Measurements from ENCODE around the gene CREB3L2. TPM values are rescaled to one million over a fixed set of nuclear protein-coding genes. Genes with fewer than 3 reads are reported as not detected.

CREB3L2 gene
- total RNA-seq, 1 donor from 2014 or later, result 12.5 TPM

DNA sequence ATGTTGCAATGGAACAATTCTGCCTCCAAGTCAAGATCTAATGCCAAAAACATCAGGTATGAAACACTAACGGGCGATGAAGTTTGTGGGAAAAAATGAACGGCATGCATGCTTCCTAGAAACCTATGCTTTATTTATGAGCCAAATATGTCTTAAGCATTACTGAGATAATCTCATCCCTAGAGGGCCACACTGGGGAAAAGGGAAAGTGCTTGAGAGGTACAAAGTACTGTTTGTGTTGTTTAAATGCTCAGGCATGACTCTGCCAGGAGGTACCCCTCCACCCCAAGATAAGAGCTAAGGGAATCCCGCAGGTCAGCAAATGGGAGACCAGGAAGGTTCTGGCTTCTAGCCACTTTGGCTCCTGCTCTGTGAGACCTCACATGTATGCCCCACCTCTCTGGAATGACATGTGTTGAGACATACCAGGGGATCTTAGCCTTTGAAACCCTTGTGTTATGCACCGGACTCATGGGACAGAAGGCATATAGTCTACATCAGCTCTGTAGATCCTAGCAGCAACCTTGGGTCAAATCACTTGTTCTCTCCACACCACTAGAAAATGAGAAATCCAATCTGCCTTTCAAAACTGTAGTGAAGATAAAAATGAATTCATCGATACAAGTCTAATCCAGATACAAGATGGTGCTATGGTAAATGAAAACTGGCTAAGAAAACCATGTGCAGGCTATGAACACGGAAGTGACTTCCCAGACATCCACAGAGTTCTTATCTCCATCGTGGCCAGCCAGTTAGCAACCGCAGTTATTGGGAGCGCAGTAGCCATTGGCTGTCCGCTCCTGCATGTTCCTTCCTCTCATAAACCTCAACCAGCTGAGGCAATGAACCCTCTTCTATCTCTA lies 61.0 kb downstream of the CREB3L2 start:
- H3K9ac ChIP-seq (ENCODE audit: low read depth in 1 of 3, low read length in 3 of 3), result no peak overlapping the region
- no peaks in the 10 kb centered on the region for H3K27me3 ChIP-seq (ENCODE audit: control insufficient read depth in 3 of 3, insufficient read depth in 3 of 3, low read length in 3 of 3)
- no peaks in the 10 kb centered on the region for H3K36me3 ChIP-seq (ENCODE audit: control insufficient read depth in 3 of 3, insufficient read depth in 3 of 3, low read length in 3 of 3)
- H3K9me3 ChIP-seq (ENCODE audit: control insufficient read depth in 3 of 3, low read length in 3 of 3), result no peaks in the 10 kb centered on the region
- peaks cover 38 to 46% (median 41%) of the 10 kb centered on the region in 3 donors for H3K4me1 ChIP-seq (ENCODE audit: control insufficient read depth in 3 of 3, insufficient read depth in 3 of 3, low read length in 3 of 3)
- no peak overlapping the region for H3K4me3 ChIP-seq (ENCODE audit: low read length in 3 of 3)
- H3K27ac ChIP-seq (ENCODE audit: low read depth, low read length), result no peak overlapping the region

DNA sequence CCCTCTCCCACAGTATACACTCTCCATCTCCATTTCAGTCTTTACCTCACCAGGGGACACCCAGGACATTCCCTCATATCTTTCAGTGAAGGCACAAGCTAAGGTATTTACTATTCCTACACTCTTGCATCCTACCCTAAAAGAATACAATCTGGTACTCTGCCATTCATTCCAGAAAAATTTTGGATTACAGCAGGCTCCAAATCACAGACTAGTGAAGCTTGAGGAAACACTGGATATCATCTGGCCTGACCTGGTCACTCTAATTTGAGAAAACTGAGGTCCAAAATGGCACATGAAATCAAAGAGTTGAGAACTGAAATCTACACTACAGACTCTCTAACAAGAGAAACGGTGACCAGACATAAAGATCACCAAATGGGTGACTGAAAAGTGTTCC lies 61.7 kb downstream of the CREB3L2 start:
- H3K9me3 ChIP-seq (ENCODE audit: control insufficient read depth in 3 of 3, low read length in 3 of 3), result no peaks in the 10 kb centered on the region
- H3K36me3 ChIP-seq (ENCODE audit: control insufficient read depth in 3 of 3, insufficient read depth in 3 of 3, low read length in 3 of 3), result no peaks in the 10 kb centered on the region
- peaks cover 41 to 47% (median 42%) of the 10 kb centered on the region in 3 donors for H3K4me1 ChIP-seq (ENCODE audit: control insufficient read depth in 3 of 3, insufficient read depth in 3 of 3, low read length in 3 of 3)
- no peak overlapping the region for H3K9ac ChIP-seq (ENCODE audit: low read depth in 1 of 3, low read length in 3 of 3)
- no peaks in the 10 kb centered on the region for H3K27me3 ChIP-seq (ENCODE audit: control insufficient read depth in 3 of 3, insufficient read depth in 3 of 3, low read length in 3 of 3)
- no peak overlapping the region for H3K27ac ChIP-seq (ENCODE audit: low read depth, low read length)
- H3K4me3 ChIP-seq (ENCODE audit: low read length in 3 of 3), result no peak overlapping the region

DNA sequence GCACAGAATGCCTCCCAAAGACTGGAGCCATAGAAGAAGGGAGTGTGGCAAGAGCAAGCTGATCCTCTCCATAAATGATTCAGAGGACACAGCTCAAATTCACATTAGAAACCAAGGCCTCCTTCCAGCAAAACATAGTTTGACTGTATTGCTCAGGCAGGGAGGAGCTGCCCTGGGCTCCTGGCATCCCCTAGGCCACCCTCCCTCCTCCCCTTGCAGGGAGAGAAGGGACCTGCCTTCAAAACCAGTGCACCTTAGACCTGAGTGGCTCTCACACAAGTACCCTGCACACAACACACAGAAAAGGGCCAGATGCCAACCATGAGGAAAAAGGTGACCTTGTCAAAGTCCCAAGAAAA lies 64.7 kb downstream of the CREB3L2 start:
- Histone ChIP-seq H3K9me3 (ENCODE audit: control insufficient read depth in 3 of 3, low read length in 3 of 3) (no peaks in the 10 kb centered on the region), H3K9ac (ENCODE audit: low read depth in 1 of 3, low read length in 3 of 3) (peak overlapping the region in 2 of 3 donors; percentile 40 to 66), H3K27me3 (ENCODE audit: control insufficient read depth in 3 of 3, insufficient read depth in 3 of 3, low read length in 3 of 3) (no peaks in the 10 kb centered on the region), H3K4me1 (ENCODE audit: control insufficient read depth in 3 of 3, insufficient read depth in 3 of 3, low read length in 3 of 3) (peaks cover 55 to 59% (median 57%) of the 10 kb centered on the region in 3 donors), H3K36me3 (ENCODE audit: control insufficient read depth in 3 of 3, insufficient read depth in 3 of 3, low read length in 3 of 3) (no peaks in the 10 kb centered on the region), H3K27ac (ENCODE audit: low read depth, low read length) (peak overlapping the region; percentile 23), H3K4me3 (ENCODE audit: low read length in 3 of 3) (peak overlapping the region in 1 of 3 donors; percentile 4)

DNA sequence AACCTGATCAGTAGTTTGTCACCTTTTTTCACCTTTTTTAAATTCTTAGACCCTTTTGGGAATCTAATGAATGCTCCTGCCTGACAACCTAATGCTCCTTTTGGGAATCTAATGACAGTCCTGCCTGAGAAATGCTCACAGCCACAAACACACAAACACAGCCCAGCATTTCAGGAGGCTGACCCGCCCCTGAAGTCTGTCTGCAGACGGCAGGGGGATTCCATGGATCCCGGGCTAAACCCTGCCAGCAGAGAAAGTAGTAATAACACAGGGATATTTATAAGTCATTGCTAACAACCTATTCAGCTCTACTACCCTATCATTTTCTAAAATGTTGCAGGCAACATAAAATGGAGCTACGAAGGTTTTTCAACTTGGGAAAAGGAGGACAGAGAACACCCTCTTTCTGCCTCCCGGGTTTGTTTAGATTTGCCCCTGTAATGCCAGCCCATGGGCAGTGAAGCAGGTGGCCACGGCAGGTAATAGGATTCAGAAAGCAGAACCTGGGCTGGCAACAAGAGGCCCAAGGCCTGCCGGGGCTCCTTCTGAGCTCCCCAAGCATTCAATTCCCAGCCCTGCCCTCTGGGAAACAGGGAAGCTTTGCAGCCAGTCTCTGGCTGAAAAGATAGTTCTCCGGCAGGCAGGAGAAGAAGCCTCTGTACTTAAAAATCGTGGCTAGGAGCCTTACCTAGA lies 65.2 kb downstream of the CREB3L2 start:
- Histone ChIP-seq H3K4me1 (ENCODE audit: control insufficient read depth in 3 of 3, insufficient read depth in 3 of 3, low read length in 3 of 3) (peaks cover 53 to 59% (median 57%) of the 10 kb centered on the region in 3 donors), H3K27me3 (ENCODE audit: control insufficient read depth in 3 of 3, insufficient read depth in 3 of 3, low read length in 3 of 3) (no peaks in the 10 kb centered on the region), H3K9ac (ENCODE audit: low read depth in 1 of 3, low read length in 3 of 3) (peak overlapping the region in 2 of 3 donors; percentile 40 to 66), H3K27ac (ENCODE audit: low read depth, low read length) (peak overlapping the region; percentile 23), H3K36me3 (ENCODE audit: control insufficient read depth in 3 of 3, insufficient read depth in 3 of 3, low read length in 3 of 3) (no peaks in the 10 kb centered on the region), H3K4me3 (ENCODE audit: low read length in 3 of 3) (peak overlapping the region in 2 of 3 donors; percentile 4 to 10), H3K9me3 (ENCODE audit: control insufficient read depth in 3 of 3, low read length in 3 of 3) (no peaks in the 10 kb centered on the region)

DNA sequence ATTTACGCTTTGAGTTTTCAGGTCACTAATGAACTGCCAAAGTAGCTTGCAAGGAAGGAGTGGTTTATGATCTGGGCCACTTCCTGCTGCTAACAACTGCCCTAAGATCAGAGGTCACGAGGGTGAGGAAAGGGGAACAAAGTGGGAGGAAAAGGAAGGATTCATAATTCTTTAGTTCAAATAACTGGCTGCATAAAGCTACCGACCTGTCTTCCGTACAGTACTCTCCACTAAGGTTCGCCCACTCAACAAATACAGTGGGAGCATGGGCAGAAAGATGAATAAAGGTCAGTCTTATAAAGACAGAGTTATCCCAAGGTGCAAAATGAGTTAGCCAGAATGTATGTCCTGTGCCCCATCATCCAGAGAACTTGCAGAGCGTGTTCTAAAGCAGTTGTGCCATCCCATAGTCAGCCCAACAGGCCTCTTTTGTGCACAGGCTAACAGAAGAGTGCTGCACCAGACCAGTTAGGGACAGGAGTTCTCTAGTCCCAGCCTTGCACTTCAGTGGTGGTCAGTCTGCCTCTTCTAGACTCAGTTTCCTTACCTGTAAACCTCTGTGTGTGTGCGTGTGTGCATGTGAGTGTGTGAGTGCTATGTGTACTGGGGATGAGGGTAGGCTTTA lies 65.9 kb downstream of the CREB3L2 start:
- no peaks in the 10 kb centered on the region for H3K9me3 ChIP-seq (ENCODE audit: control insufficient read depth in 3 of 3, low read length in 3 of 3)
- H3K27me3 ChIP-seq (ENCODE audit: control insufficient read depth in 3 of 3, insufficient read depth in 3 of 3, low read length in 3 of 3), result no peaks in the 10 kb centered on the region
- peak overlapping the region in 2 of 3 donors; percentile 13 to 66 for H3K9ac ChIP-seq (ENCODE audit: low read depth in 1 of 3, low read length in 3 of 3)
- peaks cover 48 to 55% (median 51%) of the 10 kb centered on the region in 3 donors for H3K4me1 ChIP-seq (ENCODE audit: control insufficient read depth in 3 of 3, insufficient read depth in 3 of 3, low read length in 3 of 3)
- H3K27ac ChIP-seq (ENCODE audit: low read depth, low read length), result peak overlapping the region; percentile 23
- no peaks in the 10 kb centered on the region for H3K36me3 ChIP-seq (ENCODE audit: control insufficient read depth in 3 of 3, insufficient read depth in 3 of 3, low read length in 3 of 3)
- H3K4me3 ChIP-seq (ENCODE audit: low read length in 3 of 3), result no peak overlapping the region

DNA sequence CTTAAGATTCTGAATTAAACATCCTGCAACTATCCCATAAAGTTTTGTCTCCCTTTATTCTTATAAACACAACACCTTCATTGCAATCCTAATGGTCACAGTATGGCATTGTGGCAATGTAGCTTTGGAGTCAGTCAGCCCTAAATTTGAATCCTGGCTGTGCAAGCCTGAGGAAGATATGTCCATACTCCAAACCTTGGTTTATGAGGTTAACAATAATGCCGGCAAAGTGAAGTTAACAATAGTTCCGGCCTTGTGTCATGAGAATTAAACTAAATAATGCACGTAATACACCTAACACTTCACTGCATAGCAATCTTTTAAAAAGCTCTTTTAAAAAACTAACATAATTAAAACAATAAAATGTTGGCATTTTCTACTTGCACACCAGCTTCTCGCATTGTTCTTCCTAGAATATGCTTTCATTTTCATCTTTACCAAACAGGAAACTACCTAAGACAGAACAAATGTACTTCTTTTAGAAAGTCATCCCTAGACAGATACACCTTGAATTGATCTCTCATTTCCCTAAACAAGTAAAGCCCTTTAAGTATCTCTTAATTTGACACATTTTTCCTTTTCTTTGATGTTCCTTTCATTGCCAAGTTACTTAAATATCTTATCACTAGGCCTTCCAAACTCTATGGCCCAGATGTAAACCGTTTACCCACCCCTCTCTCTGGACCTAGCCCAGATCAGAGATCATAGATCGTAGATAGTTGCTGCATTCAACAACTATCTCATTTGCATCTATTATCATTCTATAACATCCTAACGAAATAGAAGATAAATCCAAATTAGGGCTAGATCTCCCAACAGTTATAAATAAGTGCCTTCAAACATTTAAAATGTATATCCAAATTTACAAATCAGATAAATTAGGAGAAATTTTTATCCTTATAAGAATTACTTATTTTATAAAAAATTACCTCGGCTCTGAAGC lies 66.7 kb downstream of the CREB3L2 start:
- Histone ChIP-seq H3K27ac (ENCODE audit: low read depth, low read length) (no peak overlapping the region), H3K36me3 (ENCODE audit: control insufficient read depth in 3 of 3, insufficient read depth in 3 of 3, low read length in 3 of 3) (no peaks in the 10 kb centered on the region), H3K27me3 (ENCODE audit: control insufficient read depth in 3 of 3, insufficient read depth in 3 of 3, low read length in 3 of 3) (no peaks in the 10 kb centered on the region), H3K9ac (ENCODE audit: low read depth in 1 of 3, low read length in 3 of 3) (no peak overlapping the region), H3K9me3 (ENCODE audit: control insufficient read depth in 3 of 3, low read length in 3 of 3) (no peaks in the 10 kb centered on the region), H3K4me3 (ENCODE audit: low read length in 3 of 3) (peak overlapping the region in 1 of 3 donors; percentile 35), H3K4me1 (ENCODE audit: control insufficient read depth in 3 of 3, insufficient read depth in 3 of 3, low read length in 3 of 3) (peaks cover 42 to 48% (median 43%) of the 10 kb centered on the region in 3 donors)

DNA sequence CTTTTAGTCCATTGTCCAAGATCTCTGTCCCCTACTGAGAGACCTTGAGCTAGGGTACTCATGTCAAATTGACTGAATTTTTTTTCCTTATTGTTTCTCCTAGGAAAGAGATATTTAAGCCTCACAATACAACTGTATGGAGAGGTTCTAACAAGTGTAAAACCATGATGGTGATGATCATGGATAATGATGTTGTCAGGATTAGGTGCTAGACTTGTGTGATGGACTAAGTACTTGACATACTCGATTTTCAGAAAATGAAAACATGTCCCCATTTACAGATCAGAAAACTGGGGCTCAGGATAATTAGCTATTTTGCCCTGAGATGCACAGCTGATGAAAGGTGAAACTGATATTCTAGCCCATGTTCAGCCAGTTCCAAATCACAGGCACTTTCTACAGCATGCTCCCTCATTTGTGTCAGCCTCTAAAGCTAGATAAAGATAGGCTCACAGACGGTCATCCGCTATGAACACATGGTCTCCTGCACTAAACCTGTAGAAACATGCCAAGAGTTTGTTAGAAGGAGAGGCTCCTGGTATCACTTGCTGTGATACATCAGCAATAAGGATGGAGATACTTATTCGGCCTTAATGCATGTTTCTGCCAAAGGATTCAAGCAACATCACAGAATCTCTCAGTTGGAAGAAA lies 67.6 kb downstream of the CREB3L2 start:
- no peaks in the 10 kb centered on the region for H3K27me3 ChIP-seq (ENCODE audit: control insufficient read depth in 3 of 3, insufficient read depth in 3 of 3, low read length in 3 of 3)
- no peaks in the 10 kb centered on the region for H3K9me3 ChIP-seq (ENCODE audit: control insufficient read depth in 3 of 3, low read length in 3 of 3)
- no peak overlapping the region for H3K4me3 ChIP-seq (ENCODE audit: low read length in 3 of 3)
- H3K4me1 ChIP-seq (ENCODE audit: control insufficient read depth in 3 of 3, insufficient read depth in 3 of 3, low read length in 3 of 3), result peaks cover 39 to 47% (median 39%) of the 10 kb centered on the region in 3 donors
- H3K9ac ChIP-seq (ENCODE audit: low read depth in 1 of 3, low read length in 3 of 3), result no peak overlapping the region
- no peaks in the 10 kb centered on the region for H3K36me3 ChIP-seq (ENCODE audit: control insufficient read depth in 3 of 3, insufficient read depth in 3 of 3, low read length in 3 of 3)
- H3K27ac ChIP-seq (ENCODE audit: low read depth, low read length), result peak overlapping the region; percentile 71

DNA sequence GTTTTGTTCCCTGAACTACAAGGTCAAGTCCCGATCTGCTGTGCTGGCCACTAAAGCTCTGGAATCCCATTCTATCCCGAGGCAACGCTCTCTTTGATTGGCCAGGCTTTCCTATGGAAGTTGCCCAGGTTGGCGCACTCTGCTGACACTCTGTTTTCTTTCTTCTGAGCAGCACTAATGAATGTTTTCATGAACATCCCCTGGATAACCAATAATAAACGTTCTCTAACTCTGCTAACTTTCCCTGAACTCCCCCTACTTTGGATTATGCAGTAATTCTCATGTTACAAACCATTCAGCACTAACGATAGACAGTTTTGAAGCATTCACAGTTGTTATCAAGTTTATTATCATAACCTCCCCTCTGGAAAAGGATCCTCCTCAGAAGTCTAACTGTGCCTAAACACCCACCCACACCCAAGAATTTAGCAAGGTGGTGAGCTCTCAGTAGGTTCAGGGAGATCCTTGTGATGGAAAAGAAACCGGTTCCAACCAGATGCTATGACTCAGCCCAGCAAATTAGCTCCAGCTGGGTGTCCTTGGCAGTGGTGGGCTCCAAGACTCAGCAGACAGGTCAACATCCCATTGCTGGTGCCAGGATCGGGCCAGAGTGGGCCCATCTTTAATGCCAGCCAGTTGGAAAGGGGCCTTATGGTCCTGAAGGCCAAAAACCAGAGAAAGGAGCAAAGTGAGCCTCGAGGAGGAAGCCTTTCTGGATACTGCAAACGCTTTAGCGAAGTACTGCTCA lies 68.4 kb downstream of the CREB3L2 start:
- Histone ChIP-seq H3K4me1 (ENCODE audit: control insufficient read depth in 3 of 3, insufficient read depth in 3 of 3, low read length in 3 of 3) (peaks cover 39 to 47% (median 39%) of the 10 kb centered on the region in 3 donors), H3K27ac (ENCODE audit: low read depth, low read length) (peak overlapping the region; percentile 71), H3K27me3 (ENCODE audit: control insufficient read depth in 3 of 3, insufficient read depth in 3 of 3, low read length in 3 of 3) (no peaks in the 10 kb centered on the region), H3K4me3 (ENCODE audit: low read length in 3 of 3) (peak overlapping the region; percentile 4 to 57 (median 34)), H3K9me3 (ENCODE audit: control insufficient read depth in 3 of 3, low read length in 3 of 3) (no peaks in the 10 kb centered on the region), H3K36me3 (ENCODE audit: control insufficient read depth in 3 of 3, insufficient read depth in 3 of 3, low read length in 3 of 3) (no peaks in the 10 kb centered on the region), H3K9ac (ENCODE audit: low read depth in 1 of 3, low read length in 3 of 3) (peak overlapping the region in 1 of 3 donors; percentile 5)
